Endothelial cell of hepatic sinusoid (primary cell): ENCODE measurements around the gene LTBP1.

Experiments used
- in situ Hi-C: cut with HindIII; loops from 2 replicates; pipeline ENCODE4 v1.10.0; 2017; ENCODE audit warnings: low sequenced_read_pairs

Gene LTBP1

GRCh38 chr2:33069894-33070651, 123.3 kb downstream of the LTBP1 start:
- in situ Hi-C loops, result no loop called here

GRCh38 chr2:33071591-33071990, 124.8 kb downstream of the LTBP1 start:
- in situ Hi-C loops, result no loop called here

GRCh38 chr2:33072614-33073013, 125.9 kb downstream of the LTBP1 start:
- in situ Hi-C loops, result no loop called here

- in situ Hi-C loops, result no loop called here
These were observed 126.3 kb downstream of the LTBP1 start for GRCh38 chr2:33073018-33073417.

- in situ Hi-C loops, result no loop called here
These were observed 127.4 kb downstream of the LTBP1 start for GRCh38 chr2:33074197-33074596.

GRCh38 chr2:33077311-33077710, 130.6 kb downstream of the LTBP1 start:
- in situ Hi-C loops, result no loop called here

- in situ Hi-C loops, result no loop called here
These were observed 131.1 kb downstream of the LTBP1 start for GRCh38 chr2:33077844-33078243.

GRCh38 chr2:33081691-33082090, 134.9 kb downstream of the LTBP1 start:
- in situ Hi-C loops, result no loop called here

GRCh38 chr2:33083699-33084387, 137.1 kb downstream of the LTBP1 start:
- in situ Hi-C loops, result no loop called here

GRCh38 chr2:33084433-33084832, 137.7 kb downstream of the LTBP1 start:
- in situ Hi-C loops, result no loop called here

- in situ Hi-C loops, result no loop called here
These were observed 138.9 kb downstream of the LTBP1 start for GRCh38 chr2:33085646-33086045.

- in situ Hi-C loops, result no loop called here
These were observed 139.8 kb downstream of the LTBP1 start for GRCh38 chr2:33086400-33087015.

GRCh38 chr2:33090553-33091134, 143.9 kb downstream of the LTBP1 start:
- in situ Hi-C loops, result no loop called here

GRCh38 chr2:33091541-33092123, 144.9 kb downstream of the LTBP1 start:
- in situ Hi-C loops, result no loop called here

GRCh38 chr2:33093283-33093993, 146.7 kb downstream of the LTBP1 start:
- in situ Hi-C loops, result no loop called here

GRCh38 chr2:33094303-33094702, 147.6 kb downstream of the LTBP1 start:
- in situ Hi-C loops, result no loop called here

- in situ Hi-C loops, result no loop called here
These were observed 153.2 kb downstream of the LTBP1 start for GRCh38 chr2:33099989-33100388.

GRCh38 chr2:33100921-33101320, 154.2 kb downstream of the LTBP1 start:
- in situ Hi-C loops, result no loop called here

GRCh38 chr2:33104052-33104623, 157.4 kb downstream of the LTBP1 start:
- in situ Hi-C loops, result no loop called here

- in situ Hi-C loops, result no loop called here
These were observed 158.0 kb downstream of the LTBP1 start for GRCh38 chr2:33104726-33105125.
